T-cell (primary cell): ENCODE data around the gene MRPS9. TPM values are rescaled to one million over a fixed set of nuclear protein-coding genes. Genes with fewer than 3 reads are reported as not detected.

ENCODE experiments used
- ATAC-seq, 4 experiments: fragments of 200-7000 bp in 3 of 4; fragments of 150-1000 bp in 1 of 4; cut with Tn5 transposase; replicated peaks in 1 of 4; 1 replicate in 3 of 4; 2 replicates in 1 of 4; pipeline ENCODE4 v1.10.0; 2021; ENCODE audit warnings: moderate library complexity in 3 of 4, mild to moderate bottlenecking in 2 of 4, moderate number of reproducible peaks in 1 of 4
- CTCF ChIA-PET, 2 donors: fragments of 300-600 bp; sonication (Branson Sonifier 250); formaldehyde crosslinking; loops; one replicate each; lab custom pipeline; 2022; ENCODE audit warnings: antibody characterized with exemption in 2 of 2; lab: Charles Lee
- POLR2A ChIA-PET, 2 donors: fragments of 300-600 bp; sonication (Branson Sonifier 250); formaldehyde crosslinking; loops; one replicate each; lab custom pipeline; 2022; ENCODE audit warnings: antibody characterized with exemption in 2 of 2; lab: Charles Lee
- DNase-seq, 35 experiments: peaks; one replicate each; pipeline versions ENCODE4 v3.0.0 to v3.0.0-alpha.2; 2013 to 2023
- H3K27ac ChIP-seq: one replicate; pipeline ENCODE4 v1.5.1; 2013; ENCODE audit warnings: low read length
- H3K27me3 ChIP-seq, 2 experiments: replicated peaks in 1 of 2; 1 replicate in 1 of 2; 2 replicates in 1 of 2; pipeline versions ENCODE4 v1.6.1 to v1.7.0; 2013; ENCODE audit warnings: low read length in 1 of 2, mixed read lengths in 1 of 2; ENCODE audit not compliant: control insufficient read depth in 2 of 2, insufficient read depth in 2 of 2; ENCODE audit errors: extremely low read depth in 1 of 2
- H3K36me3 ChIP-seq, 2 donors: 1 replicate in 1 of 2; 2 replicates in 1 of 2; pipeline versions ENCODE4 v1.6.1 to v1.7.0; 2013; ENCODE audit warnings: low read length in 1 of 2; ENCODE audit not compliant: control insufficient read depth in 2 of 2, insufficient read depth in 1 of 2; ENCODE audit errors: extremely low read depth in 1 of 2
- H3K4me1 ChIP-seq, 2 experiments: 1 replicate in 1 of 2; 2 replicates in 1 of 2; pipeline versions ENCODE4 v1.6.1 to v1.7.0; 2013; ENCODE audit warnings: low read length in 2 of 2, mixed read lengths in 1 of 2; ENCODE audit not compliant: insufficient read depth in 2 of 2, control insufficient read depth in 1 of 2; ENCODE audit errors: extremely low read depth in 1 of 2
- H3K4me3 ChIP-seq, 2 donors: 1 replicate in 1 of 2; 2 replicates in 1 of 2; pipeline versions ENCODE4 v1.5.1 to v1.7.0; 2013; ENCODE audit warnings: mild to moderate bottlenecking in 2 of 2, low read length in 1 of 2, moderate library complexity in 1 of 2; ENCODE audit not compliant: control insufficient read depth in 1 of 2; ENCODE audit errors: extremely low read depth in 1 of 2
- H3K9me3 ChIP-seq: 2 replicates; pipeline ENCODE4 v1.7.0; 2013
- H3K27ac Mint-ChIP-seq, 2 donors: one replicate each; pipeline ENCODE4 v1.8.0; 2020 to 2021; ENCODE audit warnings: mild to moderate bottlenecking in 2 of 2, mixed read lengths in 2 of 2
- H3K27me3 Mint-ChIP-seq, 2 donors: one replicate each; pipeline ENCODE4 v1.8.0; 2021 to 2022; ENCODE audit warnings: mixed read lengths in 2 of 2
- H3K36me3 Mint-ChIP-seq: one replicate; pipeline ENCODE4 v1.8.0; 2021; ENCODE audit warnings: mixed read lengths
- H3K4me1 Mint-ChIP-seq, 3 donors: one replicate each; pipeline ENCODE4 v1.8.0; 2020 to 2022; ENCODE audit warnings: mixed read lengths in 3 of 3, mild to moderate bottlenecking in 1 of 3
- H3K4me3 Mint-ChIP-seq, 3 donors: one replicate each; pipeline ENCODE4 v1.8.0; 2020 to 2022; ENCODE audit warnings: mild to moderate bottlenecking in 3 of 3, mixed read lengths in 3 of 3, moderate library complexity in 3 of 3
- H3K9me3 Mint-ChIP-seq, 3 donors: one replicate each; pipeline ENCODE4 v1.8.0; 2020 to 2022; ENCODE audit warnings: mixed read lengths in 3 of 3
- WGBS: methylation state at CpG from one replicate; pipeline ENCODE4 v1.1.5; 2013; ENCODE audit warnings: missing lambda C conversion rate; ENCODE audit not compliant: insufficient coverage; 5-methylcytosine and 5-hydroxymethylcytosine counted together
- total RNA-seq, 35 experiments: library from RNA in 6 of 35; stranded (reverse) in 6 of 35; fragments of 120-200 nt in 1 of 35; gene quantifications; one replicate each; pipeline versions ENCODE4 v1.2.1 to v1.2.4 and lab custom pipeline; 2013 to 2026

Gene MRPS9
- total RNA-seq, 5 donors from 2014 or later (not counting 1 experiment from before 2014, with no cell fraction given), result 14.0 to 24.9 (median 19.5) TPM

DNA sequence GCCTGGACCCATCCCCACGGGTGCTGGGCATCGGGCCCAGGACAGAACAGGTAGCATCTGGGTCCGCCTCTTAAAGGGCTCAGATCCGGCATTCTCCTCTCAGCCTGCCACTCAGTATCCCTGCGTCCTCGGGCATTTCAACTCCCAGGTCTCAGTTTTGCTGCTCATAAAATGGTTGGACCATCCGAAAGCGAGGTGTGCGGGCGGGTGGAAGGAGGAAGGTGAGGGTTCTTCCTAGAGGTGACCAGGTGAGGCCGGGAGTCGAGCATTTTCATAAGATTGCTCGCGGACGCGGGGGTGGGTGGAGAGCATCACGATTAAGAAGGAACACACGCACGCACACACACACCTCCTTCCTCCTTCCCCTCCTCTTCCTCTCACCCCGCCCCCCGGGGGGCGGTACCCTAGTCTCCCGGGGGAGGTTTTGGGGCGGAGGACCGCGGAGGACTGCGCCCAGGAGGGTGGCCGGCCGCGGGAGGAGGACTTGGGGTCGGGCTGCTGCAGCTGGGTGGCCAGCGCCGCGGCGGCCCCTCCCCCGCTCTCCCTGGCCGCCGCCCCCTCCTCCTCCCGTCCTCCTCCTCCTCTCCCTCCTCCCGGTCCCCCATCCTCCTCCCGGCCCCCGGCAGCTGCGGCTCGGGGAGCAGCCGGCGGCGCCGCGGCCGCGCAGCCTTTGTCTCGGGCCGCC, 105.7 kb downstream of the MRPS9 start:
- no peak overlapping the region for H3K27ac Mint-ChIP-seq
- peak in 3 of 4 experiments; percentile 38 to 47 (median 42) for ATAC-seq
- peaks cover 60 to 63% of the 10 kb centered on the region in 2 donors for H3K27me3 Mint-ChIP-seq
- H3K9me3 Mint-ChIP-seq, result no peaks in the 10 kb centered on the region
- H3K36me3 ChIP-seq, result no peaks in the 10 kb centered on the region
- peaks cover 6 to 30% of the 10 kb centered on the region in 2 experiments for H3K27me3 ChIP-seq
- no peaks in the 10 kb centered on the region for H3K36me3 Mint-ChIP-seq
- peak overlapping the region; percentile 59 to 74 (median 71) for H3K4me3 Mint-ChIP-seq
- POLR2A ChIA-PET, result no interaction called here
- H3K4me3 ChIP-seq, result peak overlapping the region; percentile 37 to 60
- 4% methylated on average over 24 of the region's 53 CpGs for WGBS
- no peak overlapping the region for H3K27ac ChIP-seq
- CTCF ChIA-PET, result no interaction called here
- peaks cover 7 to 13% (median 12%) of the 10 kb centered on the region in 3 donors for H3K4me1 Mint-ChIP-seq
- peaks cover 3 to 10% of the 10 kb centered on the region in 2 experiments for H3K4me1 ChIP-seq
- no peaks in the 10 kb centered on the region for H3K9me3 ChIP-seq
- peak in 13 of 35 experiments; percentile 1 to 35 (median 8) for DNase-seq

DNA sequence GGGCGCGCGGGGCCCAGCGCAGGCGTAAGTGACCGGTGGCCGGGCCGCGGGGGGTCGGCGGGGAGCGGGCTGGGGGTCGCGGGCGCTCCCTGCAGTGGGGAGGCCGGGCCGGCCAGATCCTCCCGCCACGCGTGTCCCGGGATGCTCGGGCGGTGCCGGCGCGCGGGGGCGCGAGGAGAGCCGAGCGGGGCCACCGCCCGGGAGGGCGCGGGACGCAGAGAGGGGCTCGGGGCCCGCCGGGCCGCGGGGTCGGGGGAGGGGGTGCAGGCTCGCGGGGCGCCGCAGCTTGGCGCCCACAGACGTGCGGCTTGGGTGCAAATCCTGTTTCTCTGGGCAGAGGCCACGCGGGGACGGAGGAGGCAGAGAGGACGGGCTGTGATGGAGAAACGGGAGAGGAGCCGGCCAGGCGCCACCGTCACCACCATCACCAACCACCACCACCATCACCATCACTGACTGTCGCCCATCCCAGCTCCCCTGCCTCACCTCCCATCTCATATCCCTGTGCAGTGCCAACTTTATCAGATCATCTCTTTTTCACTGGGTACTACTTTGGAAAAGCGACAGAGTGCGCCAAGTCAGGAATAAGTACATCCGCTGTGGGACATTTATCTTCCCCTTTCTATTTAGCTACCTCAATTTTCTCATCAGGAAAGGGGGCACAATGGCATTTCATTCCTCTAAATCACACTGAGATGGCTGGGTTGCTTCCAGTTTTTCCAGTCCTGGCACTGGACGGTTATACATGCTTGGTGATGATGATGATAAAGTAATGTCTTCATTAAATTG, 106.5 kb downstream of the MRPS9 start:
- no peak overlapping the region for H3K27ac ChIP-seq
- H3K36me3 ChIP-seq, result no peaks in the 10 kb centered on the region
- peak overlapping the region; percentile 73 to 83 (median 78) for H3K4me3 Mint-ChIP-seq
- no peak for DNase-seq
- POLR2A ChIA-PET, result no interaction called here
- H3K9me3 Mint-ChIP-seq, result no peaks in the 10 kb centered on the region
- 7% methylated on average over 52 of the region's 62 CpGs for WGBS
- no peak overlapping the region for H3K4me3 ChIP-seq
- CTCF ChIA-PET, result no interaction called here
- H3K9me3 ChIP-seq, result no peaks in the 10 kb centered on the region
- peaks cover 6 to 30% of the 10 kb centered on the region in 2 experiments for H3K27me3 ChIP-seq
- H3K36me3 Mint-ChIP-seq, result no peaks in the 10 kb centered on the region
- H3K4me1 ChIP-seq, result peaks cover 3 to 10% of the 10 kb centered on the region in 2 experiments
- no peak overlapping the region for H3K27ac Mint-ChIP-seq
- H3K27me3 Mint-ChIP-seq, result peaks cover 66% of the 10 kb centered on the region in 2 donors
- H3K4me1 Mint-ChIP-seq, result peaks cover 7 to 13% (median 12%) of the 10 kb centered on the region in 3 donors
- no peak for ATAC-seq

GRCh38 chr2:105144941-105145300, 107.1 kb downstream of the MRPS9 start:
- Histone ChIP-seq H3K27ac (no peak overlapping the region), H3K4me3 (no peak overlapping the region), H3K27me3 (peaks cover 6 to 27% of the 10 kb centered on the region in 2 experiments), H3K36me3 (no peaks in the 10 kb centered on the region), H3K4me1 (peaks cover 3 to 10% of the 10 kb centered on the region in 2 experiments), H3K9me3 (no peaks in the 10 kb centered on the region)
- Mint-ChIP-seq H3K36me3 (no peaks in the 10 kb centered on the region), H3K9me3 (no peaks in the 10 kb centered on the region), H3K27me3 (peaks cover 62 to 64% of the 10 kb centered on the region in 2 donors), H3K4me1 (peaks cover 7 to 13% (median 12%) of the 10 kb centered on the region in 3 donors), H3K4me3 (peak overlapping the region; percentile 73 to 83 (median 78)), H3K27ac (no peak overlapping the region)
- no peak for ATAC-seq
- WGBS, result no CpG with 5 or more reads among the region's 2 CpGs
- POLR2A ChIA-PET, result no interaction called here
- DNase-seq, result no peak
- CTCF ChIA-PET, result no interaction called here

DNA sequence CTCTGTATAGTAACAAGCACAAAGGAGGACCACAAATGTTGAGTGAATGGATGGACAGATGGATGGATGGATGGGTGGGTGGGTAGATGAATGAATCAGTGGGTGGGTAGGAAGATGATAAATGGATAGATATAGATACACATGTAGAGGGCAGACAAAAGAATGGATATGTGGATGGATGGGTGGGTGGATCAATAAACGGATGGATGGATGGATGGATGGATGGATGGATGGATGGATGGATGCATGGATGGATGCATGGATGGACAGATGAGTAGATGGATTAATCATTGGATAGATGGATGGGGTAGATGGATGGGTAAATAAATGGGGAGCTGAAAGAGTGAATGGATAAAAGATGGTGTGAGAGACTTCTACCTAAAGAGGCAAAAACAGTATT, 111.4 kb downstream of the MRPS9 start:
- ATAC-seq (no peak), DNase-seq (no peak)
- H3K4me3 Mint-ChIP-seq, result no peak overlapping the region
- Histone ChIP-seq H3K4me3 (no peak overlapping the region), H3K27me3 (peaks cover 7 to 12% of the 10 kb centered on the region in 2 experiments), H3K27ac (no peak overlapping the region), H3K9me3 (no peaks in the 10 kb centered on the region), H3K36me3 (no peaks in the 10 kb centered on the region), H3K4me1 (peaks cover 3 to 5% of the 10 kb centered on the region in 2 experiments)
- ChIA-PET CTCF (no interaction called here), POLR2A (no interaction called here)
- WGBS, result 88% methylated on average over 1 of the region's 1 CpG
- no peaks in the 10 kb centered on the region for H3K36me3 Mint-ChIP-seq
- peaks cover 54 to 57% of the 10 kb centered on the region in 2 donors for H3K27me3 Mint-ChIP-seq
- H3K4me1 Mint-ChIP-seq, result peaks cover 6 to 7% (median 6%) of the 10 kb centered on the region in 3 donors
- no peak overlapping the region for H3K27ac Mint-ChIP-seq
- H3K9me3 Mint-ChIP-seq, result no peaks in the 10 kb centered on the region

Other genes with a start within 250 kb of the MRPS9 start
- not detected for gene POU3F3, start 184.0 kb upstream of the MRPS9 start, total RNA-seq
- gene GPR45, start 203.7 kb downstream of the MRPS9 start, total RNA-seq, result not detected